Measurements from ENCODE around the gene NADSYN1.

Gene NADSYN1

GRCh38 chr11:71474771-71475483 is 21.9 kb downstream of the NADSYN1 start:
- no peak for DNase-seq

- DNase-seq: no peak
Measured at GRCh38 chr11:71476031-71476430, 23.0 kb downstream of the NADSYN1 start.

GRCh38 chr11:71476926-71477640 is 24.1 kb downstream of the NADSYN1 start:
- no peak for DNase-seq

- DNase-seq: no peak
Measured at GRCh38 chr11:71477641-71478527, 24.9 kb downstream of the NADSYN1 start.

DNA sequence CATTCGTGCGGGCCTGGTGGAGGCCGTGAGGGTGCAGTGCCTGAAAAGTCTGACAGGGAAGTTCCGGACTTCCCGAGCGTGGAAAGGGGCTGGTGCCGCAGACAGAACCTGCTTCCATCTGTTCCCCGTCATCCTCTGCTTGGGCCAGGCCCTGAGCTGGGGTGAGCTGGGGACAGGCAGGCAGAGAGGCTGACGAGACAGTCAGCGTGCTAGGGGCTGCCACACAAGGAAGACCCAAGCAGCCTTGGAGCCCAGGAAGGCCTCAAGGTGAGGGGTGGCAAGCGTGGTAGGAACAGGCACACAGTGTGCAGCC is 25.5 kb downstream of the NADSYN1 start:
- DNase-seq: no peak

DNA sequence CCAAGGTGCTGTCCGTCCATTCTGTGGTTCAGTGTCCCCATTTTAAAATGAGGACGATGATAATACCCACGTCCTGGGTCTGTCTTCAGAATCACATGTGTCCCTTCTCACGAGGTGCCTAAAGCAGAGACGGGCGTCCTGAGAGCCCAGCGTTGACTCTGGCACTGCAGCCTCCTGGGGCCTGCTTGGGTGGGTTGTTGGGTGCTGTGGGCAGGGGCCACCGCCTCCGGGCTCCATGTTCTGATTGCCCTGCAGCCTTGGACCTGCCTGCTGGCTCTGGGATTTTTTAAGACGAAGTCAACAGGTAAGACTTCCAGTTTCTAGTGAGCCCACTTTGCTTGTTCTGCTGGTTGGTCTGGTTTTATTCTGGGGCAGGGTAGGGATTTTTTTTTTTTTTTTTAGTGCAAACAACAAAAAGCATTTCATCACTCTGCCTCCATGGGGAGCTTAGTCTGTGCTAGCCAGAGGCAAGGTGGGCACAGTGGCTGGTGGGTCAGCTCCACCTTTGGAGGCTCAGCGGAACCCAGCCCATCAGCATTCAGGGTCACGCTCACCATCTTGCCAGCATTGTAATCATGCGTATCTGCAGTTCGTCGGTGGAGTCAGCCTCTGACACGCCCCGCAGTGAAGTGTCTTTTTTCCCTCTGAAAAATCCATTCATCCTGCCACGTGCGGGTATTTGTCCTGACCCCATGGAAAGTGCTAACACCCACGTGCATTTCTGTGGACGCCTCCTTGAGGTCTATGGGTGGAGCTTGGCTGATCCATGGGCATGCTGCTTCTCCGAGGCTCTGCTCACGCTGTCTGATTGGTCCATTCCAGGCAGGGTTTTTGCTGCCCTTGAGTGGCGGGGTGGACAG is 28.3 kb downstream of the NADSYN1 start:
- no peak for DNase-seq

GRCh38 chr11:71482216-71482615 is 29.2 kb downstream of the NADSYN1 start:
- no peak for DNase-seq

DNA sequence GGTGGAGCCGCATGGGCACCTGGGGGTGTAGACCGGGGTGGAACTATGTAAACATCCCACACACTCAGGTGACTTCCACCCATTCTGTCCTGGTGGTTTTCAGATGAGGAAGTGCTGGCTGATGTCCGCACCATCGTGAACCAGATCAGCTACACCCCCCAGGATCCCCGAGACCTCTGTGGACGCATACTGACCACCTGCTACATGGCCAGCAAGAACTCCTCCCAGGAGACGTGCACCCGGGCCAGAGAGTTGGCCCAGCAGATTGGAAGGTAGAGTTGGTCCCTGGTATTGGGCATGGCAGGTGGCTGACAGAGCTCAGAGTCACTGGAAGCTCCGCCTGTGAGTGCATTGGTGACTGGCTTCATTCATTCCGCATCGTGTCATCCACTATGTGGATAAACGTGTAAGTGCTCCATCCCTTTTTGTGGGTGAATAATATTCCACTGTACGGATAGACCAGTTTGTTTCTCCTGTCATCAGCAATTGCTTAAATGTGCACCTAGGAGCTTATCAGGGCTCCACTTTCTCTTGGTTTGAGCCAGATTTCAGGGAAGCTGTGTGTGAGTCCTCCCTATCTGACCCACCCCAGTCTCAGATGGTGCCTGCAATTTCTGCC is 29.9 kb downstream of the NADSYN1 start:
- no peak for DNase-seq

DNA sequence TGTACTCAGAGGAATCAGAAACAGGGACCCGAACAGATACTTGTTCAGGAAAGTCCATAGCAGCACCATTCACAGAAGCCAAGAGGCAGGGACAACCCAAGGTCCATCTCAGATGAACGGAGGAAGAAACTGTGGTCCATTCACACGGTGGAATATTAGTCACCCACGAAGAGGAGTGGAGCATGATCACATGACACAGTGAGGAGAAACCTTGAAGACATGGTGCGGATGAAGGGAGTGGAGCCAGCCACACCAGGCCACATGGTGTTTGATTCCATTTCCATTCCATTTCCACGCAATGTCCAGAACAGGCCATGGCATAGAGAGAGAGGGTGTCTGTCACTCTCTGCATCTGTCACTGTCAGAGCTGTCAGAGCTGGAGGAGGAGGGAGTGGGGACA is 30.7 kb downstream of the NADSYN1 start:
- no peak for DNase-seq

DNA sequence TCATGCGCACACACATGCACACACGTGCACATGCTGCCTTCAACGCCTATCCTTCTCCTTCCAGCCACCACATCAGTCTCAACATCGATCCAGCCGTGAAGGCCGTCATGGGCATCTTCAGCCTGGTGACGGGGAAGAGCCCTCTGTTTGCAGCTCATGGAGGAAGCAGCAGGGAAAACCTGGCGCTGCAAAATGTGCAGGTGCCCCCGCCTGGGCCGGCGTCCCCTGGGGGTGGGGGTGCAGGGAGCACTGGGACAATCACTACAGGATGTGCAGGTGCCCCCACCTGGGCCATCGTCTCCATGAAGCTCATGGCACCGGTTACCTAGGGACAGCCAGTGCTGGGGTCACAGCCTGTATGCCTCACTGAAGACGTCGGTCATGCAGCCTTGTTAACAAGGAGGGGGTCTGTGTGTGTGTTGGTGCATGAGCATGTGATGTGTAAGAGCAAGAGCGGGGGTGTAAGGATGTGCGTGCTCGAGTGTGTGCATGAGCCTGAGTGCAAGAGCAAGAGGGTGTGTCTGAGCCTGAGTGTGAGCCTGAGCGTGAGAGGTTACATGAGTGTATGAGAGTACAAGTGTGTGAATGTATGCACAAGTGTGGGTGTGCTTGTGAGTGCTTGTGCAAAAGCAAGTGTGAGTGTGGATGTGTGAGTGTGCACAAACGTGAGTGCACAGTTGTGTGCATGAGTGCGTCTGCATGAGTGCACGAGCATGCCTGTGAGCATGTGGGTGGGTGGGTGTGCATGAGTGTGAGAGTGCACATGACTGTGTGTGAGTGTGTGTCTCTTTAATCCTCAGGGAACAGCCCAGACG is 31.5 kb downstream of the NADSYN1 start:
- DNase-seq: no peak

GRCh38 chr11:71485063-71485399 is 32.0 kb downstream of the NADSYN1 start:
- no peak for DNase-seq

DNA sequence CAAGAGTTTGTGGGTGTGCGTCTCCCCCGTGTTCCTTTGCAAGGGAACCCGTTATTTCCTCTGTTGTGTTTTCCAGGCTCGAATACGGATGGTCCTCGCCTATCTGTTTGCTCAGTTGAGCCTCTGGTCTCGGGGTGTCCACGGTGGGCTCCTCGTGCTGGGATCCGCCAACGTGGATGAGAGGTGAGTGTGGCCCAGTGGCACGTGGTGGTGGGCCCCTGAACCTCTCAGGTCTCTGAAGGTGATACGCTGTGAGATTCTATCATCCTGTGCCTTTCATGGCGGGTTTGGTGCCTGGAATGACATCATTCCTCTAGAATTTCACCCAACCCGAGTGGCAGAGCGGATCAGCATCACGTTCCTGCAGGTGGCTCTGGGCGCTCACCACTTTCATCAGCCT is 32.5 kb downstream of the NADSYN1 start:
- DNase-seq: no peak

DNA sequence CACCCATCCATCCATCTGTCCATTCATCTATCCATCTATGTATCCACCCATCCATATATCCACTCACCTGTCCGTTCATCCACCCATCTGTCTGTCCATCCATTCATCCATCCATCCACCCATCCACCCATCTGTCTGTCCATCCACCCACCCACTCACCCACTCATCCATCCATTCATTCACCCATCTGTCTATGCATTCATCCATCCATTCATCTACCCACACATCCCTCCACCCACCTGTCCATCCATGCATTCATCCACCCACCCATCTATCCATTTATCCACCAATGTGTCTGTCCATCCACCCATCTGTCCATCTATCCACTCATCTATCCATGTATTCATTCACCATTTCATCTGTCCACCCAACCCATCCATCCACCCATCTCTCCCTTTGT is 33.3 kb downstream of the NADSYN1 start:
- DNase-seq: no peak

DNA sequence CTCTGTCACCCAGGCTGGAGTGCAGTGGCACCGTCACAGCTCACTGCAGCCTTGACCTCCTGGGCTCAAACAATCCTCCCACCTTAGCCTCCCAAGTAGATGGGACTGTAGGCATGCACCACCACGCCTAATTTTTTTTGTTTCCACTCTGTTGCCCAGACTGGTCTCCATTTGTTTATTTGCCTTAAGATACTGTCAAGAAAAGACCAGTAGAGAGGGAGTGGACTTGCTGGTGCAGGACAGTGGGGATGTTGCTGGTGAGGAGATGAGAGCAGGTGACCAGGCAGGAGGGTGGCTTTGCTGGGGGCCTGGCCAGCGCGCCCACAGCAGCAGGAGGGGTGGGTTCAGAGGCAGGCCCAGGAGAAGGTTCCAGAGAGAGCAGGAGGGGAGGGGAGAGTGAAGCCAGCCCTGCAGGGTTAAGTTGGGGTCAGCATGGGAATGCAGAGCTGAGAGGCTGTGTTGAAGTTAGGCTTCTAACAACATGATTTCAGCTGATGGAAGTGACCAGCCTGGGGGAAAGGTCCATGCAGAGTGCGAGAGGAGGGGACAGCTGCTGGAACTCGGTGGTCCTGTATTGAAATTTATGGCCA is 35.8 kb downstream of the NADSYN1 start:
- no peak for DNase-seq

- no peak for DNase-seq
Measured at GRCh38 chr11:71489311-71490043, 36.5 kb downstream of the NADSYN1 start.

- DNase-seq: no peak
Measured at GRCh38 chr11:71490044-71490730, 37.2 kb downstream of the NADSYN1 start.

DNA sequence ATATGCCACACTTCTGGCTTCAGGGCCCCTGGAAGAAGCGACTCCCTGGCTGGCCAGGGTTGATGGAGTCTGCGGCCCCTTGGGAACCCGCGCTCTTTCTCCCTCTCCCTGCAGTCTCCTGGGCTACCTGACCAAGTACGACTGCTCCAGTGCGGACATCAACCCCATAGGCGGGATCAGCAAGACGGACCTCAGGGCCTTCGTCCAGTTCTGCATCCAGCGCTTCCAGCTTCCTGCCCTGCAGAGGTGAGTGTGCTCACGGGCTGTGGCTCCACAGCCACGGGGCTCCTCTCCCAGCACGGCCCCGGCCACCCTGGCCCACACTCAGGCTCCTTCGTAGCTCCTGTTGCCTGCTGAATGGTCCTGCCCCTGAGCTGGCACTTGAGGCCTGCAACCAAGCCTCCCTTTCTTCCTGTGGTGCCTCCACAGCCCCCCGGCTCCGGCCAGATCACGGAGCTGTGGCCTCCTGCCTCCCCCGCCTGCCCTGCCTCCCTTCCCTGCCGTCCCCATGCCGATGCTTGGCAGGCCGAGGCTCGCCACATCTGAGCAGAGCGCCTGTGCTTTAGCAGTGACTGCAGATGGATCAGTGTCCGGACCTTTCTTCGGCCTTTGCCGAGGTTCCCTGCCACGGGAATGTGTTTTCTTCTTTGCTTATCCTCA is 37.9 kb downstream of the NADSYN1 start:
- no peak for DNase-seq

DNA sequence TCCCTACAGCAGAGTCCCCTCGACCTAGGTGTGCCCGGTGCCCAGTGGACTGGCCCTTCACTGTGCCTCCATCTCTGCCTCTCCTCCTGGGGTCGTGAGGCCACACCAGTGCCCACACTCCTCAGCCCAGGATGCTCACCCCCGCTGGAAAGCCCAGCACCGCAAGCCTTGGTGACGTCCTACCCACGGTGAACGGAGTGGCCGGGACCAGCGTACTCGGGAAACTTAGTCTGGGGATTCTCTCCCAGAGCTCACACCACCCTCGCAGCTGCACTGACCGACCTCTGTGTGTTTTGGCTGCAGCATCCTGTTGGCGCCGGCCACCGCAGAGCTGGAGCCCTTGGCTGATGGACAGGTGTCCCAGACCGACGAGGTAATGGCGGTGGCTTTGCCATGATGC is 38.5 kb downstream of the NADSYN1 start:
- DNase-seq: no peak

DNA sequence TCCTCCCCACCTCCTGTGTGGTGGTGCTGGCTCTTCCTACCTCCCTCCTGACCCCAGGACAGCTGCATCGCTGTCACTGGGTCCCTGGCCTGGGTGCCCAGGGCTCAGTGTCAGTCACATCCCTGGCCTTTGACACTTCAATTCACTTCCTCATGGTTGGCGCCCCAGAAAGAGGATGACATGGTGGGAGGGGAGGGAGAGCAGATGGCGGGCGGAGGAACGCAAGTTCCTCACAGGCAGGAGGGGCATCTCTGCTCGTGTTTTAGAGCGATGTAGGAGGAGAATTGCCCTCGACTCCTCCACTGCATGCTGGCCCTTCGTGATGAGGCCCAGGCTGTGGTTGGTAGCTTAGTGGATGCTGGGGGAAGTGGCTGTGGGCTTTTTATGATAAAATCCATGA is 38.9 kb downstream of the NADSYN1 start:
- no peak for DNase-seq

All from NCI-H2081 treated with DMSO at 0.1 percent for 48 hours (cell line).